Measurements from ENCODE around the gene C14orf93. TPM values are rescaled to one million over a fixed set of nuclear protein-coding genes. Genes with fewer than 3 reads are reported as not detected.
"Not testable (repeated sequence)": the region's sequence is repeated elsewhere in the genome, so short reads cannot be mapped to it uniquely, and the experiment has no call there.

The C14orf93 gene
- total RNA-seq, 1 experiment from 2014 or later, result 5.5 TPM

DNA sequence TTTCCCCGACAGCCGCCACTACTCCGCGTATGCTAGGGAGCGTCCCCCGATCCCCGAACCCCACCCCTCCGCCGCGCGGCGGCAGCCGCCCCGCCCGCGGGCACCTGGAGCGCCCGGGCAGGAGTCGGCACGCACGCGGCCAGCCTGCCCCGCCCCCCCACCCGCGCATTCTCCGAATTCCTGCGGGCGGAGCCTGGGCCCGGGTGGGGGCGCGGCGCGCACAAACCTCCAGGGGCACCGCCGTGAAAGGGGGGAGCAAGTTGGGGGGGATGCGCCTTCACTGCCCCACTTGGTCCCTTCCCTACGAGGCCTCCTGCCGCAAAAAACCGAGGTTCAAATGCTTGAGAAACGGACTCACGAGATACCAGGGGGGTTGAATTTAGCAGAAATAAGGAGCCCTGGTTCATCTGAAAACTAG, 29.3 kb downstream of the C14orf93 start:
- peak; percentile 59 for DNase-seq (ENCODE audit: low read depth)

DNA sequence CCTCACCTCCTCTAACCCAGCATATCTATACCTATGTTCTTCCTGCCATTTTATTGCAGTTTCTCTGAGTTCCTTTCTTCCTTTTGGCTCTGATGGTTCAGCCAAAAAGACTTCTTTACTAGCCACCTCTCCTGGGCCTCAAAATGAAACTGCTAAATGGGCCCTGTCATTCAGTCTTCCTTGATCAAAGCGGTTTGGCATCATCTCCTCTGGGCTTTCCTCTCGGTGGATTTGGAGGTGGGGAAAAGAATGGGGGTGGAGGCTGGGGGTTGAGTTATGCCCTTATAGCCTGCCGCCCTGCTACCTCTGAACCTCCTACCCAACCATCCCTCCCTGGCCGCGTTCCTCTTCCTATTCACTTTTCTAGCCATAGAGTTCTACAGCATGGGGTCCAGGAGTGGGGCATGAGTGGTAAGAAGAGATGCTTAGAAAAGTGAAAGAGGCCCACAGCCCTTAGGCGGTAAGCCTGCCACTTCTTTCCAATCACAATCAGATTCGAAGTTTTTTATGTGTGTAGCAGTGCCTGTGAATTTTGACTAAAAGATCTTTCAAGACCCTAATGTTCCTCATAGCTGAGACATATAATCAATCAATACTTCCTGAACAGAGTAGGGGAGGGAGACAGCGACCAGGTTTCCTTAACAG, 30.1 kb downstream of the C14orf93 start:
- no peak for DNase-seq (ENCODE audit: low read depth)
- in situ Hi-C loops (cut with HindIII; ENCODE audit: low pct_unique_long_range_greater_than_20kb, low sequenced_read_pairs), result no loop called here

More for the DNA sequence above, 29.3 kb downstream of the C14orf93 start:
- in situ Hi-C loops (cut with HindIII; ENCODE audit: low pct_unique_long_range_greater_than_20kb, low sequenced_read_pairs), result no loop called here

DNA sequence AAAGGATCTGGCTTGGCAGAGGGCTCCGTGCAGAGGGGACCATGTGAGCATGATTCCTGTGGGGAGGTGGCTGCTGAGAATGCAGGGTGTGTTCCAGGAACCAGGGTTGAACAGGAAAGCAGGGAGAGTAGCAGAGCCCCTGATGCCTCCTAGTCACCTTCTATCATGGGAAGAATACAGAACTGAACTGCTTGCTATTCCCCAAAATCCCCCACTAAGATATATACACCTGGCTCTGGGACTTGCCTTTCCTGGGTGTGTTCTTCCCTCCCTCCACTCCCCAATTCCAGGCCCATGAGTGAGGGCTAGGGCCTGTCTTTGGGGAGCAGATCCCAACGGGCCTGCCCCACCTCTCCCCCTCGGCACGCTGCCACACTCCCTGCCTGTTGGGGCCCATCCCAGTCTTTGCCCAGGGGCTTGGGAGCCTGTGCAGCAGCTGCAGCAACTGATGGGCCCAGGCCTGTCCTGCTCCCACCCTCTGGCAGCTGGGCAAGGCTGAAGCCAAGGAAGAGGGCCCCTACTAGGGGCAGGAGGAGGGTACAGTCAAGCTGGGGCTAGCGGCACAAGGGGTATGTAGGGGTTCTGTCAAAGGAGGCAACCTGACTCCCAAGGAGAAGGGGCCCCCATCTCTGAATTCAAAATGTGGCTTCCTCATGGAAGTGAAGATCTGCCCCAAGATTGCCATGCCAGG, 30.8 kb downstream of the C14orf93 start:
- no peak for DNase-seq (ENCODE audit: low read depth)
- in situ Hi-C loops (cut with HindIII; ENCODE audit: low pct_unique_long_range_greater_than_20kb, low sequenced_read_pairs), result no loop called here

DNA sequence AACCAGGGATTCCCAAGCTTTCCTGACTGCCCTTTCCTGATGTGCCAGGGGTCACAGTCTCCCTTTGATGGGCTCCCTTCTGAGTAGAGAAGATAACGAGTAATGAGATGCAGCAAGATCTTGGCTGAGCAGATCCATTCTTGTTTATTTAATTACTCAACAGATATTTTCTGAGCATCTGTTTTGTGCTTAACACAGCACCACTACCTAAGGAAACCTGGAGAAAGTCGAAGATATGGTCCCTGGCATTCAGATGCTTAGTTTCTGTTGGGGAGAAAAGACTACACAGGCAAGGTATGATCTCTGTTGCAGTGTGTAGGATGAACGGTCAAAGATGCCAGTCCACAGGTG, 31.5 kb downstream of the C14orf93 start:
- no peak for DNase-seq (ENCODE audit: low read depth)
- in situ Hi-C loops (cut with HindIII; ENCODE audit: low pct_unique_long_range_greater_than_20kb, low sequenced_read_pairs), result no loop called here

DNA sequence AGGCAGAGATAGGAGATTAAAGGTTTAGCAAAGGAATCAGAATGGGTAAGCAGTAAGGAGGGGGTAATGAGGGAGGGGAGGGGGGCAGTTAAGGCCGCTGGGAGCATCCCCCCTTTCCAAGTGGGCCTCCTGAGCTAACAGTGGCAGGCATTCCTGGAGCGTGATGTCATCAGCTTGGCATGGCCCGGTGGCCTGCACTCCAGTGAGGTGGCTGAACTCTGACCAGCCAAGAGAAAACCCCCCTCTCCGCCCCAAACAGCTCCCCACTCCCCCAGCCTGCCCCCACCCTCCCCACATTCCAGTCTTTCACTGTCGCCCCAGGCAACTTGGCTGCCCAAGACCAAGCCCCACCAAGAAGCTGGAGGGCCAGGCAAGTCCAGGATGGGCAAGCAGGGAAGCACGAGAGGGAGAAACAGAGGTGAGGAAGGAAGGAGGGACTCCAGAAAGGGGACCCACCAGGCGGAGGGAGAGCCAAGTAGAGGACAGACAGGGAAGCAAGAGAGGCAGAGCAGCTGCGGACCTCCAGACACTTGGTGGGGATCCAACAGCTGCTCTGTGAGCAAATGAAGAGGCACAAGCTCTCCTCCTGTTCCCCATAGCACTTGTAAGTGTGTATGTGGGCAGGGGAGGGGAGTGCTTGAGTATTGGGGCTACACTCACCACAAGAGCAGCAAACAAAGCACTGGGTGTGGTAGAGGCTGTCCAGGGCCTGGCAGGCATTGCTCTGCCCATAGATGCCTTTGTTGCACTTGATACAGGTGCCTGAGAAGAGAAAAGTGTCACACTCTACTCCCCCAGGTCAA, 32.1 kb downstream of the C14orf93 start:
- peak; percentile 82 for DNase-seq (ENCODE audit: low read depth)
- in situ Hi-C loops (cut with HindIII; ENCODE audit: low pct_unique_long_range_greater_than_20kb, low sequenced_read_pairs), result no loop called here

DNA sequence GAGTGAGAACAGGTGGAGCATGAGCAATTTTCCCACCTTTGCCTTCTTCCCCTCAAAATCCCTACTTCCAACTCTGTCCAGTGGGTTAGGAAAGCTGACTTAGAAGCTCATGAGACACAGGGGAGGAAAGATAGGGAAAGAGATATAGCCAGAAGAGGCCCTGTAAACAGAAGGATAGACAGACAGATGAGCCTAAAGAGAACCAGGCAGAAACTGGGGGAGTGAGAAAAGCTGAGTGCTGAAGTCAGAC, 32.6 kb downstream of the C14orf93 start:
- DNase-seq (ENCODE audit: low read depth), result no peak
- in situ Hi-C loops (cut with HindIII; ENCODE audit: low pct_unique_long_range_greater_than_20kb, low sequenced_read_pairs), result no loop called here

DNA sequence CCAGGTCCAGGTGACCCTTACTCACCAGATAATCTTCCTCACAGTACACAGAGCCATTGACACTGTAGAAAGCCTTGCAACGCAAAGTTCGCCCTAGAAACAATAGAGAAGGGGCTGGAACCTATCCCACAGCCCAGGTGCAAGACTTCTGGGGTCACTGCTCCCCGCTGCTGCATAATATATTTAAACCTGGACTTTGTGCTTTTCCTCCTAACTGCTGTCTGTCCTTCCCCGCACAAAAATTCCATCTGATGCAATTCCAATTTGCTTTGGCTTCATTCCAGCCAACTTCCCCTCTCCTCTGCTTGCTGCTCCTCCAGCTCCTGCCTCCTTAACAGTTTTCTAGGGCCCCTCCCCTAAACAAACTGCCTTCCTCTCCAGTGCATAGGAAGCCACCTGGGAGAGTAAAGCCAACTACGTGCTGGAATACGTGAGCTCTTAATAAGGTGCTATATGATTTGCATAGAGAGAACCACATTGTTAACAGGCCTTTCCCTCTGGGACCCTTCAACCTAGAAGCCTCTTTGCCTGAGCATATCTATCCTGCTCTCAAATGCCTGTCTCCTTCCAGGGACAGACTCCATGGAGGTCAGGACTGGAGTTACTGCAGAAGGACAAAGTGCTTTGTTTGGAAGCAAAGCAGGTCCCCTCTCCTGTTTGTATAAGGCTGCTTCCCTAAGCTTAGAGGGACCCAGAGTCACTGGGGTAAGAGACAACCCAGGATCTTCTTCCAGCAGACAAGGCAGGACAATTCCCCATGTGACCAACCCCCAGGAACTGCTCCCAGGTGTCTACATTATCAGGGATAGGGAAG, 33.1 kb downstream of the C14orf93 start:
- DNase-seq (ENCODE audit: low read depth), result peak; percentile 89
- in situ Hi-C loops (cut with HindIII; ENCODE audit: low pct_unique_long_range_greater_than_20kb, low sequenced_read_pairs), result no loop called here

DNA sequence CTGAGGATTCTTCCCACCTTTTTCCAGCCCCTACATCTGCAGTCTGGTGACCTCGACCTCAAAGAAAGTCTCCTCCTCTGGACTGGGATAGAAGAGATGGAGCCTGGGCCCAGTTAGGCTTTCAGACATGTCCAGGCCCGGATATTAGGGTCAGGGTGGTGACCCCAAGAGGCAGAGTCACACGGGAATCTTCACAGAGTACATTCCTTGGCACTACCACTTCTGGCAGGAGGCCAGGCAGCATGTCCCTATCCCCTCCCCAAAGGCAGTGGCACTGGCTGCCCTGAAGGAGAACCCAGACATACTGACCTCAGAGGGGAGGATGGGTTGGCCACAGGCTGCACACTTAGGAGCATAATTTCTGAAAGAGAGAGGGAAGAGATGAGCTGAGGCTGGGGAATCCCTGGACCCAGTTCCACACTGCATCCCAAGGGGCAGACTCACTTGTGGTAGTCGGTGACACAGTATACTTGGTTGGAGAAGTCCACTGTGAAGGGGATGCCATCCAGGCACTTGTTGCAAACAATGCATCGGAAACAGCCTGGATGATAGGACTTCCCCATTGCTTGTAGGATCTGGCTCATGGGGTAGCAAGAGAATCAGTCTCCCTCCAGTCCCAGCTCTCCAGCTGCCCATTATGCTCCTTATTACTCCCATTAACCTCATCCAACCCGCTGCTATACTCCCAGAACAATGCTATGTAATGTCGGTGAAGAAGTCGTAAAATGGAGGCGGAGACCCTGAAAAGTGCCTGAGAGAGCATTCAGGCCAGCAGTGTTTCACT, 35.2 kb downstream of the C14orf93 start:
- in situ Hi-C loops (cut with HindIII; ENCODE audit: low pct_unique_long_range_greater_than_20kb, low sequenced_read_pairs), result no loop called here

DNA sequence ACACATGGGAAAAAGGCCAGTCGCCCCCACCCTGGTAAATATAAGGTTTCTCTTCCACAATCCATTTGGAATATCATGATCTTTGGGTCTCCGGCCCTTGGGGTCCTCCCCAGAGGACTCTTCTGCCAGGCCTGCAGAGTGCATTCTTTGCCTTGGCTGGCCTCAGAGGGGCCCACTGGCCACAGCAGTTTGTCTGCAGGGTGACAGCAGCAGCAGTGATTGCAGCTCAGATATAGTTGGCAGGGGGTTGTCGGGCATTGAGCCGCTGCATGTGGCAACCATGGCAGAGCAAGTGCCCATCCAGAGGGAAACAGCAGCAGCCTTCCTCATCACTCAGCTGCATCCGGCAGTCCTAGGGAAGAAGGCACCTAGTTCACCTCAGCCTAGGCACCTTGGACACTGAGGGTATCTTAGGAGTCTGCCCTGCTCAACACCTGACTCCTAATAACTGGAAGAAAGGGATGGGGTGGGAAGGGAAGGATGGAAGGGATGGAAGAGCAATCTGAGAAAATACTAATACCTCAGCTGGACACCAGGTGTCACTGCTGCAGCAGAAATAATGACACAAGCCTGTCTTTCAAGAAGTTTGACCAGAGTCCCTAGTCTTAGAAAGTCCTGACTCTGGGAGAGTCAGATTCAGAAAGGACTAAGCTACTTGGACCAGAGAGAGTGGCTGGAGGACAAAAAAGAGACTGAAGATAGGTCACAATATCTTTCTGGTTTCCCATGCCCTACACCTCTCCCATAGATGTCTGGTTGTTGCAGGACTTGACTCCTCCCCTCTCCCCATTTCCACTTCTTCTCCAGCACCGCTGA, 36.5 kb downstream of the C14orf93 start:
- in situ Hi-C loops (cut with HindIII; ENCODE audit: low pct_unique_long_range_greater_than_20kb, low sequenced_read_pairs), result no loop called here

More for the DNA sequence above, 35.2 kb downstream of the C14orf93 start:
- peak; percentile 54 for DNase-seq (ENCODE audit: low read depth)

DNA sequence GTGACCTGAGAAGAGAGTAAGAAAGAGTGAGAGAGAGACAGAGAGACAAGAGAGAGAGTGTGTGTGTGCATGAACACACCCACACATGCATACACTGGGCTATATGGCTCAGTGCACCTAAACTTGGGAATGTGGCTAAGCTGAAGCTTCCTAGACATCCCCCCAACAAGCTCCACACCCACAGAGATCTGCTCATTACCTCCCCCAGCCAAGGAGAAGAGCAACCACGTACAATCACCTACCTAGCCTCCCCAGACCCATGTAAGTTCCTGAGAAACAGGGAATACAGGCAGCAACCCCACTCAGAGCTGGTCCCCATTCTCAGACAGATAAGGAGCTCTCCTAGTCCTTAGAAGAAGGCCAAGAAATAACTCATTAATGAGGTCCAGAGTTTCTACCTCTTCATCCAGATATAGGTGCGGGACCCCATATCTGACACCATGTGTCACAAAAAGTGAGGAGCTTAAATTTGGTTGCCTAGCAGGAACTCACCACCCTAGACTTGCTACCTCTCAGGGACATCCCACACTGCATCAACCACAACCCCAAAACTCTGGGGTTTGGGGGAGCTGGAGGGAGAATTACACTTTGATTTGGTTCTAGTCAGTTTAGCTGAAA, 37.5 kb downstream of the C14orf93 start:
- no peak for DNase-seq (ENCODE audit: low read depth)
- in situ Hi-C loops (cut with HindIII; ENCODE audit: low pct_unique_long_range_greater_than_20kb, low sequenced_read_pairs), result no loop called here

More for the DNA sequence above, 36.5 kb downstream of the C14orf93 start:
- peak; percentile 49 for DNase-seq (ENCODE audit: low read depth)

DNA sequence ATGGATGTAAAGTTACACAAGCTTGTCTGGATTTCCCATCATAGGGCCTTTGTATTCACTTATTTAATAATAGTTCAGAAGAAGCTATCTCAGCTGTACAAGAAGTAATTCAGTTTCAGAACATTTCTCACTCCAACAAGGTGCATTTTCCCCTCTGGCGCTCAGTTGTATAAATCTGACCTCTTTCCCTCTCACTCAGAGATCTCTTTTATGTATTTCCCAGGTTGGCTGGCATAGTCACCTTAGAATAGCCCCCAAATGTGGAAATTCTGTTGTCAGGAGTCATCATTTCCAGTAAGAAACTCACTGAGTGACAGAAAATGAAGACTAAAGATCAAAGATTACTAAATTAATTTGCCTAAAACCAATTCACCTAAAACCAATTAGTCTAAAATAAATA, 38.8 kb downstream of the C14orf93 start:
- in situ Hi-C loops (cut with HindIII; ENCODE audit: low pct_unique_long_range_greater_than_20kb, low sequenced_read_pairs), result no loop called here
- DNase-seq (ENCODE audit: low read depth), result no peak

DNA sequence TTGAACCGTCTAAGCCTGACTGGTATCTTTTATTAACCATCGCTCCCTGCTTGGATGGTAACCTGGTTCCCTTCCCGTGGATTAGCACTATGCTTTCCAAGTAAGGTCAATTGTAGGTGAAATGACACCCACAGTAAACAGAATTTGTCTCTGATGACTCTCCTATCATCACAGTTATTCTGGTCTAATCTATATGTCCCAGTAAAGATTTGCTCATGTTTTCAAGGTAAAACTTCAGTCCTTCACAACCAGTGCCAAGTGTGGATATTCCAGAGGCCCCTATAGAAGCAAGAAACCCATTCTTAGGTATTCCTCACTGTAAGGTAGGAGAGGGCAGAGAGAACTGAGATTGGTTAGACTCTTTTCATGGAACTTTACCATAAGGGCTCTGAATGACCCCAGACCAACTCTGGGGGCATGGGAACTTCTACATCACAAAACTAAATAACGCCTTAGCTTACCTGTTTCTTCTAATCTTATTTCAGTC, 43.1 kb downstream of the C14orf93 start:
- no peak for DNase-seq (ENCODE audit: low read depth)
- in situ Hi-C loops (cut with HindIII; ENCODE audit: low pct_unique_long_range_greater_than_20kb, low sequenced_read_pairs), result no loop called here

DNA sequence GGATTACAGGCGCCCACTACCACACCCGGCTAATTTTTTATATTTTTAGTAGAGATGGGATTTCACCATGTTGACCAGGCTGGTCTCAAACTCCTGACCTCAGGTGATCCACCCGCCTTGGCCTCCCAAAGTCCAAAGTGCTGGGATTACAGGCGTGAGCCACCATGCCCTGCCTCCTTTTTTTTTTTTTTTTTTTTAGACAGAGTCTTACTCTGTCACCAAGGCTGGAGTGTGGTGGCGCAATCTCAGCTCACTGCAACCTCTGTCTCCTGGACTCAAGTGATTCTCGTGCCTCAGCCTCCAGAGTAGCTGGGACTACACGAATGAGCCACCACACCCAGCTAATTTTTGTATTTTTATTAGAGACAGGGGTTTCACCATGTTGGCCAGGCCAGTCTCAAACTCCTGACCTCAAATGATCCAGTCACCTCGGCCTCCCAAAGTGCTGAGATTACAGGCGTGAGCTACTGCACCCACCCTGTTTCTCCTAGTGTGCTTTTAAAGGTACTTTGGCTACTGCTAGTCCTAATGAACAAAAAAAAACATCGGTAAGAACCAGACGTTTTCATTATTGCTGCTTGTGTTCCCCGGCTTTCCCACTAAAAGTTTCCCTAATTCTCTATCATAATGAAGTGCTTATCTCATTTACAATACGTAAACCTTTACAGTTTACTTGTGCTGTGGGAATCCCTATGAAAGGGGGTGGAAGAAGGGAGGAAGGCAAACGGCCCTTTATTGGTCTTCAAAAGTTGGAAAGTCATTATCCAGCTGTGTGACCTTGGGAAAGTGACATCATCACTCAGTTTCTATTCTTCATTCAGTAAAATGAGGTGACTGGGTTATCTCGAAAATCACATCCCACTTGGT, 43.8 kb downstream of the C14orf93 start:
- in situ Hi-C loops (cut with HindIII; ENCODE audit: low pct_unique_long_range_greater_than_20kb, low sequenced_read_pairs); DNase-seq (ENCODE audit: low read depth): not testable (repeated sequence)

DNA sequence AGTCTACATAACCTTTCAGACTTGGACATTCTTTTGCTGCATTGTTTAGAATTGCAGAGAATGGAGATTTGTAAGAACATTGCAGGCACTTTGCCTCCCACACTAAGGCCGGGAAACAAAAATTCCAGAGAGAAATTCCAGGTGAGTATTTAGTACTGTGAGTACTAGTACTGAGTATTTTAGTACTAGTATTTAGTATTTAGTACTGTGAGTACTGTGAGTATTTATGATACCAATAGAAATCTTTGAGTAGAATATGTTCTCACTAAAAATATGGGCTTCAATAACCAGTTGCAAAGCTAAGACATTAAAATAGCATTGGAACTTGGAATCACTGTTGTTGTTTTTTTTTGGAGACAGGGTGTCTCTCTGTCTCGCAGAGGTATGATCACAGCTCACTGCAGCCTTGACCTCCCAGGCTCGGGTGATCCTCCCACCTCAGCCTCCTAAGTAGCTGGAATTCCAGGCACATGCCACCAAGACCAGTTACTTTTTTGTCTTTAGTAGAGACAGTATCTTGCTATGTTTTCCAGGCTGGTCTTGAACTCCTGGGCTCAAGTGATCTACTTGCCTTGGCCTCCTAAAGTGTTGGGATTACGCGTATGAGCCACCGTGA, 47.8 kb downstream of the C14orf93 start:
- in situ Hi-C loops (cut with HindIII; ENCODE audit: low pct_unique_long_range_greater_than_20kb, low sequenced_read_pairs), result no loop called here
- DNase-seq (ENCODE audit: low read depth), result no peak

DNA sequence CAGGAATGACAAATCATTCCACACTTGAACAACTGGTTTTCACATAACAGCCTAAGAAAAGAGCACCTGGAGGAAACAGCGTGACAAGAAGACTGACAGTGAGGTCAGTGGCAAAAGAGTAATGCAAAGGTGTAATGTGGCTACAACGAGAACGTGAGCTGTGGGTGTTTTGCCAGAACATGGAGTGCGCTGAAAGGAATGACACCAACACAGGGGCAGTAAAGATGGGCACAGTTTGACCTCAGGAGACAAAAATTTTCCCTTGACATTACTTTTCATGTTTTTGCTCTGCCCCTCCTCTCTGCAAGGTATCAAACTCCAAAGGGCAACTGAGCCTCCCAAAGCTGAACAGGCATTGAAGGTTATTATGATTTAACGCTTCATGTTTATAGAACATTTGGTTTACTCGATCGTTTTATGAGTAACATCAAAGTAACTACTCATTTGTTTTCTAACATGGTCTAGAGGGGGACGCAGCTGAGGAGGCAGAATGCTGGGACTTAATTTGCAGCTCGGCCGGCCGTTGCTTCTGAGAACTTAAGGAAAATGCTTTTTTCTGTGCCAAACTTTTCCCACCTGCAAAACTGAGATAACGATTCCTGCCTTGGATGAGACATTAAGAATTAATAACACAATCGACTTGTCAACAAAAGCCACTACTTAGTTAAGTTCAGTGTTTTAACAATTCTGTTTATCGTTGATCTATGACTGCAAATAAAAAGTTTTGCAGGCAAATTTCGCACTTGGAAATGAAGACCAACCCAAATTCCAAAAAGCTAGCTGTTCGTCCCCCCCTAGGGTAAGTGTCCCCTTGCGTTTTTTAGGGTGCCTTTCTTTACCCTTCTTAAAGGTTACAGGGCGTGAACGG, 54.0 kb downstream of the C14orf93 start:
- DNase-seq (ENCODE audit: low read depth), result no peak
- in situ Hi-C loops (cut with HindIII; ENCODE audit: low pct_unique_long_range_greater_than_20kb, low sequenced_read_pairs), result no loop called here

Measured in Caki2 (cell line).